Endothelial cell of umbilical vein (primary cell): Measurements from ENCODE around the gene KPNA1. TPM values are rescaled to one million over a fixed set of nuclear protein-coding genes. Genes with fewer than 3 reads are reported as not detected.

Experiments used
- BruUV-seq: library from RNA; stranded (reverse); fragments of 400-500 nt; replicated peaks from 2 replicates; lab custom pipeline; 2021; lab: Mats Ljungman, UMichigan
- CTCF ChIA-PET: fragments of 300-600, 350-600 bp; sonication (Branson Sonifier 250); formaldehyde crosslinking; loops from one replicate; lab custom pipeline; 2021; ENCODE audit warnings: antibody characterized with exemption, inconsistent platforms; lab: Charles Lee
- POLR2A ChIA-PET: fragments of 300-600, 350-600 bp; sonication (Branson Sonifier 250); formaldehyde crosslinking; loops from one replicate; lab custom pipeline; 2021; ENCODE audit warnings: antibody characterized with exemption, inconsistent platforms; lab: Charles Lee
- DNase-seq: peaks from one replicate; pipeline ENCODE4 v3.0.0-alpha.2; 2011; ENCODE audit warnings: low read depth, low spot score
- FAIRE-seq: peaks from 2 replicates; lab custom pipeline; 2011; peaks lifted over from hg19 to GRCh38; lab: Jason Lieb, UNC
- H2AFZ ChIP-seq: 2 replicates; pipeline ENCODE4 v1.6.0; 2012; ENCODE audit warnings: low read depth, low read length, control low read depth, inconsistent platforms
- H3K27ac ChIP-seq: 2 replicates; pipeline ENCODE4 v1.5.1; 2011; ENCODE audit warnings: low read depth, mild to moderate bottlenecking, control low read depth, low read length, moderate library complexity; ENCODE audit not compliant: insufficient read depth
- H3K27me3 ChIP-seq, 2 experiments: 2 replicates each; pipeline versions ENCODE4 v1.6.0 to v1.6.1; 2011; ENCODE audit warnings: low read length in 2 of 2, mixed read lengths in 1 of 2; ENCODE audit not compliant: control insufficient read depth in 2 of 2, insufficient read depth in 2 of 2
- H3K36me3 ChIP-seq, 2 experiments: 2 replicates in 1 of 2; 3 replicates in 1 of 2; pipeline ENCODE4 v1.5.1; 2011; ENCODE audit warnings: low read length in 2 of 2, mild to moderate bottlenecking in 1 of 2, moderate library complexity in 1 of 2; ENCODE audit not compliant: control insufficient read depth in 2 of 2, insufficient read depth in 2 of 2; ENCODE audit errors: extremely low read depth in 1 of 2
- H3K4me1 ChIP-seq: 3 replicates; pipeline ENCODE4 v1.5.1; 2011; ENCODE audit warnings: mild to moderate bottlenecking, low read length; ENCODE audit not compliant: control insufficient read depth, insufficient read depth; ENCODE audit errors: extremely low read depth
- H3K4me2 ChIP-seq: 2 replicates; pipeline ENCODE4 v1.6.1; 2011; ENCODE audit warnings: low read length, control low read depth, mixed read lengths; ENCODE audit not compliant: insufficient read depth
- H3K4me3 ChIP-seq, 3 experiments: fragments of 200-600 bp in 1 of 3; sonication (generic), shearing (Covaris generic) in 1 of 3; replicated peaks in 1 of 3; 2 replicates each; pipeline ENCODE4 v1.5.1; 2011 to 2016; ENCODE audit warnings: control low read depth in 3 of 3, low read length in 3 of 3, mild to moderate bottlenecking in 2 of 3, inconsistent platforms in 1 of 3, low read depth in 1 of 3, moderate library complexity in 1 of 3; ENCODE audit not compliant: insufficient read depth in 1 of 3
- H3K79me2 ChIP-seq: 2 replicates; pipeline ENCODE4 v1.6.0; 2012; ENCODE audit warnings: low read length, inconsistent platforms; ENCODE audit not compliant: control insufficient read depth, insufficient read depth
- H3K9ac ChIP-seq: replicated peaks from 2 replicates; pipeline ENCODE3; 2011; ENCODE audit warnings: low read length, control low read depth; ENCODE audit not compliant: insufficient read depth; ENCODE audit errors: extremely low read depth
- H3K9me1 ChIP-seq: replicated peaks from 3 replicates; pipeline ENCODE4 v1.6.0; 2011; ENCODE audit warnings: mild to moderate bottlenecking, low read length; ENCODE audit not compliant: control insufficient read depth, insufficient read depth; ENCODE audit errors: extremely low read depth
- H3K9me3 ChIP-seq: replicated peaks from 2 replicates; pipeline ENCODE4 v1.5.1; 2012; ENCODE audit warnings: low read length, inconsistent platforms; ENCODE audit not compliant: control insufficient read depth, insufficient read depth
- H4K20me1 ChIP-seq: replicated peaks from 2 replicates; pipeline ENCODE3; 2011; ENCODE audit warnings: mild to moderate bottlenecking, low read length; ENCODE audit not compliant: control insufficient read depth, insufficient read depth; ENCODE audit errors: extremely low read depth
- CTCF ChIP-seq, 2 donors: IDR thresholded peaks; 1 replicate in 1 of 2; 2 replicates in 1 of 2; pipeline ENCODE4 v1.5.1; 2011; ENCODE audit warnings: low read length in 2 of 2, mild to moderate bottlenecking in 2 of 2, moderate library complexity in 2 of 2, control low read depth in 1 of 2, inconsistent platforms in 1 of 2, low read depth in 1 of 2; ENCODE audit not compliant: insufficient read depth in 1 of 2; ENCODE audit errors: extremely low read depth in 1 of 2
- FOS ChIP-seq: IDR thresholded peaks from 2 replicates; pipeline ENCODE4 v1.6.1; 2011; ENCODE audit warnings: mild to moderate bottlenecking, low read length, moderate library complexity, borderline replicate concordance; ENCODE audit not compliant: insufficient read depth
- GATA2 ChIP-seq: IDR thresholded peaks from 2 replicates; pipeline ENCODE4 v1.7.0; 2011; ENCODE audit warnings: low read depth, mild to moderate bottlenecking, moderate library complexity, mixed read lengths, low read length; ENCODE audit not compliant: insufficient read length, insufficient read depth
- POLR2A ChIP-seq: IDR thresholded peaks from 2 replicates; pipeline ENCODE4 v1.6.1; 2012; ENCODE audit warnings: low read depth, mild to moderate bottlenecking, control low read depth, low read length
- POLR2AphosphoS5 ChIP-seq: IDR thresholded peaks from 2 replicates; pipeline ENCODE4 v1.6.1; 2012; ENCODE audit warnings: low read depth, mild to moderate bottlenecking, control low read depth, low read length, moderate library complexity; ENCODE audit not compliant: insufficient read depth
- dilution Hi-C: fragments of 300-500 bp; cut with MboI; formaldehyde crosslinking; loops from one replicate; pipeline ENCODE4 v1.15.0; 2019; ENCODE audit warnings: low sequenced_read_pairs; ENCODE audit not compliant: extremely low pct_ligation_motif_present
- intact Hi-C: fragments of 100-400 bp; cut with micrococcal nuclease; formaldehyde crosslinking; loops from one replicate; pipeline ENCODE4 v1.10.0; 2022
- polyA plus RNA-seq, 4 experiments: library from polyadenylated mRNA; depleted of rRNA in 3 of 4; stranded (reverse) in 3 of 4; unstranded in 1 of 4; fragments of >200 nt; gene quantifications; 2 replicates each; pipeline versions ENCODE4 v1.2.1 to v1.2.3, GENCODE V29; 2011 to 2012; ENCODE audit warnings: missing spikeins in 1 of 4
- total RNA-seq: library from RNA; stranded (reverse); gene quantifications from 2 replicates; pipeline ENCODE4 v1.2.3, GENCODE V29; 2021

KPNA1 gene
- total and polyA plus RNA-seq, 2 donors (not counting 3 experiments of a cell fraction or from before 2014, with no cell fraction given) = 24.4 to 110 TPM

GRCh38 chr3:122392868-122393844, 121.6 kb downstream of the KPNA1 start:
- FAIRE-seq (peak; percentile 89), DNase-seq (peak; percentile 56)
- Histone ChIP-seq H2AFZ (no peak overlapping the region), H3K9ac (no peak overlapping the region), H3K27ac (no peak overlapping the region), H3K9me3 (no peaks in the 10 kb centered on the region), H3K36me3 (no peaks in the 10 kb centered on the region), H3K4me3 (no peak overlapping the region), H3K27me3 (no peaks in the 10 kb centered on the region), H3K9me1 (no peaks in the 10 kb centered on the region), H3K79me2 (no peaks in the 10 kb centered on the region), H4K20me1 (no peaks in the 10 kb centered on the region), H3K4me2 (no peak overlapping the region), H3K4me1 (peaks cover 4% of the 10 kb centered on the region)
- dilution Hi-C loops (no loop called here), intact Hi-C loops (loop anchor here (1.0 to 10.0 kb wide), 6 partner anchors 9 to 862 kb away; partner anchors contain the start of genes DTX3L, FAM162A and PARP9)
- TF ChIP-seq CTCF (IDR thresholded peaks at IDR 0.05; ENCODE audit: extremely low read depth in 1 of 2, insufficient read depth in 1 of 2, low read depth in 1 of 2, low read length in 2 of 2) (peak; percentile 56 to 61), POLR2AphosphoS5 (no peak), POLR2A (no peak), GATA2 (no peak), FOS (no peak)
- no TSS peak for BruUV-seq
- POLR2A ChIA-PET = interaction anchor here (0.8 to 1.3 kb wide), 2 partner anchors 9 to 286 kb away, joined by 4 to 9 read pairs; partner anchors contain the start of genes FAM162A and MIX23
- CTCF ChIA-PET = interaction anchor here (0.6 to 5.4 kb wide), 47 partner anchors 9 to 1096 kb away, joined by 3 to 120 read pairs (median 4); partner anchors contain the start of genes DTX3L, FAM162A, HCLS1 and KPNA1
